ENCODE data around the gene GPRC5A.
"Not testable (repeated sequence)": the region's sequence is repeated elsewhere in the genome, so short reads cannot be mapped to it uniquely, and the experiment has no call there.

GPRC5A gene, protein sequence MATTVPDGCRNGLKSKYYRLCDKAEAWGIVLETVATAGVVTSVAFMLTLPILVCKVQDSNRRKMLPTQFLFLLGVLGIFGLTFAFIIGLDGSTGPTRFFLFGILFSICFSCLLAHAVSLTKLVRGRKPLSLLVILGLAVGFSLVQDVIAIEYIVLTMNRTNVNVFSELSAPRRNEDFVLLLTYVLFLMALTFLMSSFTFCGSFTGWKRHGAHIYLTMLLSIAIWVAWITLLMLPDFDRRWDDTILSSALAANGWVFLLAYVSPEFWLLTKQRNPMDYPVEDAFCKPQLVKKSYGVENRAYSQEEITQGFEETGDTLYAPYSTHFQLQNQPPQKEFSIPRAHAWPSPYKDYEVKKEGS

DNA sequence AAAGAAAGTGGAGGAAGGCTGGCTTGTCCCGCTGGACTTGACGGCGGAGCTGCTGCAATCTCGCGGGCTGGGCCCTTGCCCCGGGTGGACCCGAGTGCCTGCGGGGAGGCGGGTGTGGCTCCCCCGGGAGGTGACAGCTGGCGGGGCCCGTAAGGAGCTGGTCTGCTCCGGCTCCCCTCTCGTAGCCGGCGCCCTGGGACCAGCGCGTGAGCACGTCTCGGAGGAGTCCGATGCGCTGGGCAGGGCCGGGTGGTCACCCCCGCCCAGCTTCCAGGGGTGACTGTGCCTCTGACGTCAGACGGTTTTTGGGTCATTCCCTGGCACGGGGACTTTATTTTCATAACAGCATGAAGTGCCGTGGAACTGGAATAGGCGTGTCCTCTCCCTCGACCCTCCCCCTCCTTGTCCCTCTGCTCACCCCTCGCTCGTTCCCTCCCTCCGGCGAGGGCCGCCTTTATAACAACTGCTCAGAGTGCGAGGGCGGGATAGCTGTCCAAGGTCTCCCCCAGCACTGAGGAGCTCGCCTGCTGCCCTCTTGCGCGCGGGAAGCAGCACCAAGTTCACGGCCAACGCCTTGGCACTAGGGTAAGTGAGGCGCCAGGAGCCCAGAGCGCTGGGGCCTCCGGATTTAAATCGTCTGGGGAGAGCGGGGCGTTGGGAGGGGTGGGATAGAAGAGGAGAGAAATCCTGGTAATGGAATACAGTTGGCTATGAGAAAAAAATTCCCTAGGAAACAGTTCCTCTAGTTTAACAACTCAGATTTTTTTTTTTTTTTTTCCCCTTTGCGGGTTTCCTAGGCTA lies at the start of gene GPRC5A:
GPRC5A (plus strand) TSS at position 483 of the 801 bp plus-strand sequence. CDS start 16,688 bp downstream, outside the sequence.
- peak in 1 of 2 donors; percentile 19 for DNase-seq (ENCODE audit: low read depth in 2 of 2)

- no peak for DNase-seq (ENCODE audit: low read depth in 2 of 2)
These were observed 45.5 kb upstream of the GPRC5A start for GRCh38 chr12:12845794-12846243.

GRCh38 chr12:12846780-12847179 lies 44.6 kb upstream of the GPRC5A start:
- DNase-seq (ENCODE audit: low read depth in 2 of 2): not testable (repeated sequence)

DNA sequence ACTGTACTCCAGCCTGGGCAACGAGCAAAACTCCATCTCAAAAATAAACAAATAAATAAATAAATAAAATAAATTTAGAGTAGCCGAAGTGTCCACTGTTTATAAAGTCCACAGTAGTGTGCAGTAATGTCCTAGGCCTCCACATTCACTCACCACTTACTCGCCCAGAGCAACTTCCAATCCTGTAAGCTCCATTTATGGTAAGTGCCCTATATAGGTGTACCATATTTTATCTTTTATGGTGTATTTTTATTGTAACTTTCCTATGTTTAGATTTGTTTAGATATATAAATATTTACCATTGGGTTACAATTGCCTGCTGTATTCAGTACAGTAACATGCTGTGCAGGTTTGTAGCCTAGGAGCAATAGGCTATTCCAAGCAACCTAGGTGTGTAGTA lies 37.9 kb upstream of the GPRC5A start:
- no peak for DNase-seq (ENCODE audit: low read depth in 2 of 2)

- no peak for DNase-seq (ENCODE audit: low read depth in 2 of 2)
These were observed 31.7 kb upstream of the GPRC5A start for GRCh38 chr12:12859690-12860089.

- DNase-seq (ENCODE audit: low read depth in 2 of 2): no peak
These were observed 27.1 kb upstream of the GPRC5A start for GRCh38 chr12:12864243-12864642.

DNA sequence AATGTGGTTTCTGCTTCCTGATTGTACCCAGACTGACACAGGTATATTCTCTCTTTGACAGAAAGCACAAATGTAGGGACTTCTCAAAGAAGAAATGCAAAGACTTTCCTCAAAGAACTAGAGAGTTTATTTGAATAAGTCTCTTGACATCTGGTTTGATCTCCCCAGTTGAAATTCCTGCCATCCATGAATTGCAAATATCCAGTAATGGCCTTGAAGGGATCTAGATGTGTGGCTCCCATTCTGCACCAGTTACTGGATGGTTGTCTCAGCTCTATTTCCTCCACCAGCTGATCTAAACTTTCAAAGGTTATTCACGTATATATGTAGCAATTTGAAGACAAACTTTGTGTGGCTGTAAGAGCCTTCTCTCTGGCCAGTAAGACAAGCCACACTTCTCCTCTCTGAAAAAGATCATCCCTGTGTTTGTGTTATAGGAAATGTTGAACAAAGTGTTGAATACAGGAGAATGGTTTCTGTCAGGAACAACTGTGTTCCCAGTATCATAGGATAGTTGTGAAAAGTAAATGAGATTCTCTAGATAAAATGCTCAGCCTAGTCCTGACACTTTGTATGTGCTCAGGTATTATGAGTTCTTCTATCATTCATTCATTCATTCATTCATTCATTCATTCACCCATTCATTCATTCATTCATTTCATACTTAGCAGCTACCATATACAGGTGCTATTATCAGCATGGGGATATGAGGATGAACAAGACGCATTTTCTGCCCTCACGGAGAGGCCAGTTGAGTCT lies 22.7 kb upstream of the GPRC5A start:
- no peak for DNase-seq (ENCODE audit: low read depth in 2 of 2)

DNA sequence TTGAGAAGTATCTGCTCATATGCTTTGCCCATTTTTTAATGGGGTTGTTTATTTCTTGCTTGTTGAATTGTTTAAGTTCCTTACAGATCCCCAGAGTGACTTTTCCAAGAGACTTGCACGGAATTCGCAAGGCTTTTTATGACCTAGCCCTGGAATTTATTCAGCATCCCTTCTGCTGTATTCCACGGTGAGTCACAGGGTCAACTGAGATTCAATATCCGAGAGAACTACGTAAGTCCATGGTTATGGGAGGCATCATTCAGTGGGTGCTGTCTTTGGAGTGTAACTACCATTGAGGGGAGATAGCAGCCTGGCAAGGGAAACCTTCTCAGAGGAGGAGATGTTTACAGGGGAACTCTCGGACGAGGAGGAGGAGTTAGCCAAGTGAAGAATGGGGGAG lies 20.9 kb upstream of the GPRC5A start:
- DNase-seq (ENCODE audit: low read depth in 2 of 2): no peak

DNA sequence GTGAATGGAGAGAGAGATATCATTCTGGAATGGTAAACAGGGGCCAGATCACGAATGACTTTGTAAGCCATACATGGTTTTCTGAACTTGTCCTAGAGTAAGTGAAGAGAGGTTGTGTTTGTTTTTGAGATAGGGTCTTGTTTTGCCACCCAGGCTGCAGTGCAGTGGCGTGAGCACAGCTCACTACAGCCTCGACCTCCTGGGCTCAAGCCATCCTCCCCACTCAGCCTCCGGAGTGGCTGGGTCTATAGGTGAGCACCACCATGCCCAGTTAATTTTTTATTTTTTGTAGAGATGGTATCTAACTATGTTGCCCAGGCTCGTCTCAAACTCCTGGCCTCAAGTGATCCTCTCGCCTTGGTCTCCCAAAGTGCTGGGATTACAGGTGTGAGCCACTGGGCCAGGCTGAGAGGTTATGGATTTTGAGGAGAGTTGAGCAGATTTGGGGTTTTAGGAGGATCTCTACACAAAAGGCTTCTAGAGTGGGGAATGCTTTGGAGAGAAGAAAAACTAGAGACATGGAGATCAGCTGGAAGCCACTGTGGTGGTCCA lies 19.7 kb upstream of the GPRC5A start:
- no peak for DNase-seq (ENCODE audit: low read depth in 2 of 2)

GRCh38 chr12:12872139-12872933 lies 19.0 kb upstream of the GPRC5A start:
- DNase-seq (ENCODE audit: low read depth in 2 of 2): no peak

DNA sequence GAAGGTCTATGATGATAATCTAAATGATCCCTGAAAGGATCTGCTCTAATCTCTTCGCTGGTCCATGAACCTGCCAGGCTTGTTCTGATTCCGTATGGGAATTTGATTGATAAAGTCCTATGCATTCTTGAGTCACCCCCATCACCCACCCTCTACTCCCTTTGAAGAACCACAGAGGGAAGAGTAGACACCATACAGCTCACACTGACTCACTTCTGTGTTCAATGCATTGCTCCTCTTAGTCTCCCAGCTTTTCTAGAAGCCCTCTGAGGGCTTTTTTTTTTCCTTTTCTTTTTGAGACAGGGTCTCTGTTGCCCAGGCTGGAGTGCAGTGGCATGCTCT lies 18.5 kb upstream of the GPRC5A start:
- DNase-seq (ENCODE audit: low read depth in 2 of 2): no peak

GRCh38 chr12:12874029-12874428 lies 17.3 kb upstream of the GPRC5A start:
- no peak for DNase-seq (ENCODE audit: low read depth in 2 of 2)

GRCh38 chr12:12875301-12875700 lies 16.1 kb upstream of the GPRC5A start:
- not testable (repeated sequence) for DNase-seq (ENCODE audit: low read depth in 2 of 2)

GRCh38 chr12:12877153-12877768 lies 14.1 kb upstream of the GPRC5A start:
- DNase-seq (ENCODE audit: low read depth in 2 of 2): no peak

DNA sequence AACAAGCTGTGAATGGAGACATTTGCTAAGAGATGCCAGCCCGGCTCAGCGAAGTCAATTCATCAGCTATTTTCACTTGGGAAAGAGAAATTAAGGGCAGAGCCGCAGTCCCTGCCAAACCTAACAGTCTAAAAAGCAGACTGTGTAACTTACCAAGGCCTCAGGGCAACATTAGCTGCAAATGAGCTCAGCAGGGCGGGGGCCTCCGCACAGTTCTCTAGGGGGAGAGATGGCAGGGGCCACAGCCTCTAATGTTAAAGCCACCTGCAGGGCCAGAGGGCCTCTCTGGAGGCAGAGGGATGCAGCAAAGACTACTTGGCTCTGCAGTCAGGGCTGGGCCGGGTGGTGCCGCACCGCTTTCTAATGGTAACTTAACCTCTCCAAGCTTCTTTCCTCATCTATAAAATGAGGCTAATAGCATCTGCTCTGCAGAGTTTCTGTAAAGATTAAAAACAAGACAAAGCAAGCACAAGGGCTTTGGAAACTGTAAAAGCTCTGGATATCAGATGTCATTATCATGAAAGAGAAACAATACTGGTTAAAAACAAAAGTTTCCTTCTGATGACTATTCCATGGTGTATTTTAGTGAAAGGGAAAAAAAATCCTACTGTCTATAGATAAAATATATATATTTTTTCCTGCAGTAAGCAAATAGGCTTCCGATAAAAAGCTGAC lies 13.4 kb upstream of the GPRC5A start:
- no peak for DNase-seq (ENCODE audit: low read depth in 2 of 2)

DNA sequence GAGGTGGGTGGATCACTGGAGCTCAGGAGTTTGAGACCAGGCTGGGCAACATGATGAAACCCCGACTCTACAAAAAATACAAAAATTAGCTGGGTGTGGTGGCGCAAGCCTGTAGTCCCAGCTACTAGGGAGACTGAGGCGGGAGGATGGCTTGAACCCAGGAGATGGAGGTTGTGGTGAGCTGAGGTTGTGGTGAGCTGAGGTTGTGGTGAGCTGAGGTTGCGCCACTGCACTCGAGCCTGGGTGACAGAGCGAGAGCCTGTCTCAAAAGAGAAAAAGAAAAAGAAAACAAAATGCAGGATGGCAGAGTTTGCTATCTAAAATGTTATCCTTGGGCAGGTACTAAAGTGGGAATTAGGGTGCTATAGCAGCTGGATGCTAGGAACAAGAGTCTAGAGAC lies 10.8 kb upstream of the GPRC5A start:
- no peak for DNase-seq (ENCODE audit: low read depth in 2 of 2)

DNA sequence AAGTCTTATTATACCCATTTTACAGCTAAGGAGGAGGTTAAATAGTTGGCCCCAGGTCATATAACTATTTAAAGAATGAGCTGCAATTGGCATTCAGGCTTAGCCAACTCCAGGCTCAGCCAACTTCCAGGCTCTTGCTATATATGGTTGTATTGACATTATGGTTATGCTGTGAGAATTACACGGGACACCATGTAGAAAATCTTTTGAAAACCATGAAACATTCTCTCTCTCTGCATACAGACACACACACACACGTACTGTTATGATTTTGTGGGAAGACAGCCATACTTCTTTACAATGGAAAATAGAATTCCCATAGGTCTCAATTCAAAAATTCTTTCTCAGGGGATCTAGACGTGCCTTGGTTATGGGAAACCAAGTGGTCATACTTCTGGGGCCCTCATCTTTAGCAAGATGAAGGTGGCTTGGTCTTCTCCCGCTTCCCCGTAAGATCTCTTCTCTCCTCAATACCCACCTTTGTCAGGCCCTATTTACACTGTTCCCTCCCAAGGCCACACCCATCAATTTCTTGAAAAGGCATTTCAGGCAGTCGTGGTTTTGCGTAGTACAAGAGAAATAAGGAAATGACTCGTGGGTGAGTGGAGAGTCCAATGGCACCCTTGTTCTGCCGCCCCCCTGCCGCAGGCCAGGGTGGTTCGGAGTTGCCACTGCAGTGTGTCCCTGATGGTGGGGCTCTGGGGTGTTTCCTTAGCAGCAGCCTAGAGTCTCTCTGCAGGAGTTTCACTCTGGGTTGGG lies 10.0 kb upstream of the GPRC5A start:
- DNase-seq (ENCODE audit: low read depth in 2 of 2): no peak

GRCh38 chr12:12882288-12882687 lies 9.1 kb upstream of the GPRC5A start:
- DNase-seq (ENCODE audit: low read depth in 2 of 2): no peak

DNA sequence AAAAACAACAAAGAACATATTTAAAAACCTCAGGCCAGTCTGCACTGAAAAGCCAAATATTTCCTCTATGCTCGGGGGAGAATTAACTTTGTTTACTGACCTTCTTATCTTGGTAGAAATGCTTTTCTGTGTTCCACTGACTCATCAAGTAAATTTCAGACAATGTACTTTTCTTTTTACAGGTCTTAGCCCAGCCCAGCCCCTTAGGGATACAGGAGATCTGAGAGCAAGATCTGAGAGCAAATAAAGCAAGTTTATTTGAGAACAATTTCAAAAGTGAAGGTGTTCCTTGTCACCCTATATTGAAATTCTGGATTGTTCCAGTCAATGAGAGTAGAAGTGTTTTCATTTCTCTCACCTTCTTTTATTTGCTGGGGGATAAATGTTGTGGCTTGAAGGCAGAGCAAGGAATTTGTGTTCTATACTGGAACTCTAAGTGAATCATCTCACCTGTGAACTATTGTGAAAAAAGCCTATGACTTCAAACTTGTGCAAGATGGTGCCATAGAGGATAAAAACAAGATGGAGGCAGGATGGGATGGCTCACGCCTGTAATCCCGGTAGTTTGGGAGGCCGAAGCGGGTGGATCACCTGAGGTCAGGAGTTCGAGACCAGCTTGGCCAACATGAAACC lies 7.9 kb upstream of the GPRC5A start:
- DNase-seq (ENCODE audit: low read depth in 2 of 2): no peak

All from stimulated activated CD4-positive, alpha-beta T cell treated with anti-CD3 and anti-CD28 coated beads, Interleukin-15, amount 100 ng/mL, for 48 hours (primary cell).